Measurements from ENCODE around the gene DCLK1. TPM values are rescaled to one million over a fixed set of nuclear protein-coding genes. Genes with fewer than 3 reads are reported as not detected.

Gene DCLK1
- total RNA-seq, 1 donor from 2014 or later = 6.4 TPM

- H3K27ac Mint-ChIP-seq = no peak overlapping the region
- no peak overlapping the region for H3K4me3 ChIP-seq
Observed at GRCh38 chr13:36173571-36174322, 42.6 kb upstream of the DCLK1 start.

DNA sequence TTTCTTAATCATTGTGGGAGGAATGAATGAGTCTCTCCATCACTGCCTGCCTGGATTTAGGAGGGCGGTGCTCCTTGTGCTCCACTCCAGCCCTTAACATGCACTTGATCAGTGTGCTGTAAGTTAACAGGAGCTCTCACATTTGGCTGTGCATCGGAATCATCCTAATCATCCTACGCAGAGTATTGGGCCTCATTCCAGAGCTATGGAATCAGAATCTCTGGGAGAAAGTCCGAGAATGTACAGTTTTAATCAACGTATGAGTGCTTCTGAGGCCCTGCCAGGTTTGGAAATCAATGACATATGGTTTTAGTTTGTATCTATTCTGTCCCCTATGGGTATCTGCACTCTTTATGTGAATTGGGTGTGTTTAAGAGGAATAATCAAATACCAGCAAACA, 34.9 kb upstream of the DCLK1 start:
- no peak overlapping the region for H3K4me2 ChIP-seq
- no peak overlapping the region for H3K27ac ChIP-seq
- no peak overlapping the region for H3K4me3 Mint-ChIP-seq
- no peak overlapping the region for H3K9ac ChIP-seq
- H4K20me1 ChIP-seq (ENCODE audit: low read depth) = no peaks in the 10 kb centered on the region
- DNase-seq (ENCODE audit: low spot score) = no peak
- no peaks in the 10 kb centered on the region for H3K9me3 ChIP-seq (ENCODE audit: low read depth)
- peaks cover 6% of the 10 kb centered on the region for H3K4me1 Mint-ChIP-seq
- no peaks in the 10 kb centered on the region for H3K27me3 Mint-ChIP-seq (ENCODE audit: insufficient read depth, low read depth)
- H3K27ac Mint-ChIP-seq = no peak overlapping the region
- no peaks in the 10 kb centered on the region for H3F3A ChIP-seq (ENCODE audit: low read depth)
- no peak overlapping the region for H3K4me3 ChIP-seq
- H3K79me2 ChIP-seq (ENCODE audit: low read depth) = no peaks in the 10 kb centered on the region
- no peaks in the 10 kb centered on the region for H3K4me1 ChIP-seq
- no peaks in the 10 kb centered on the region for H3K36me3 ChIP-seq
- TF ChIP-seq EZH2phosphoT487 (IDR thresholded peaks at IDR 0.05) (no peak), EZH2 (IDR thresholded peaks at IDR 0.05) (no peak)
- TF ChIP-seq, protein P1, sequence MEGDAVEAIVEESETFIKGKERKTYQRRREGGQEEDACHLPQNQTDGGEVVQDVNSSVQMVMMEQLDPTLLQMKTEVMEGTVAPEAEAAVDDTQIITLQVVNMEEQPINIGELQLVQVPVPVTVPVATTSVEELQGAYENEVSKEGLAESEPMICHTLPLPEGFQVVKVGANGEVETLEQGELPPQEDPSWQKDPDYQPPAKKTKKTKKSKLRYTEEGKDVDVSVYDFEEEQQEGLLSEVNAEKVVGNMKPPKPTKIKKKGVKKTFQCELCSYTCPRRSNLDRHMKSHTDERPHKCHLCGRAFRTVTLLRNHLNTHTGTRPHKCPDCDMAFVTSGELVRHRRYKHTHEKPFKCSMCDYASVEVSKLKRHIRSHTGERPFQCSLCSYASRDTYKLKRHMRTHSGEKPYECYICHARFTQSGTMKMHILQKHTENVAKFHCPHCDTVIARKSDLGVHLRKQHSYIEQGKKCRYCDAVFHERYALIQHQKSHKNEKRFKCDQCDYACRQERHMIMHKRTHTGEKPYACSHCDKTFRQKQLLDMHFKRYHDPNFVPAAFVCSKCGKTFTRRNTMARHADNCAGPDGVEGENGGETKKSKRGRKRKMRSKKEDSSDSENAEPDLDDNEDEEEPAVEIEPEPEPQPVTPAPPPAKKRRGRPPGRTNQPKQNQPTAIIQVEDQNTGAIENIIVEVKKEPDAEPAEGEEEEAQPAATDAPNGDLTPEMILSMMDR (IDR thresholded peaks at IDR 0.05) = no peak
- no peaks in the 10 kb centered on the region for H3K27me3 ChIP-seq
- H3K36me3 Mint-ChIP-seq = no peaks in the 10 kb centered on the region
- no peaks in the 10 kb centered on the region for H3K9me3 Mint-ChIP-seq
- H2AFZ ChIP-seq (replicated peaks) = no peak overlapping the region

More at GRCh38 chr13:36173571-36174322, 42.6 kb upstream of the DCLK1 start:
- TF ChIP-seq EZH2phosphoT487 (IDR thresholded peaks at IDR 0.05) (no peak), EZH2 (IDR thresholded peaks at IDR 0.05) (no peak)
- TF ChIP-seq, protein P1 (IDR thresholded peaks at IDR 0.05) = no peak
- H3K27me3 ChIP-seq = no peaks in the 10 kb centered on the region
- H3F3A ChIP-seq (ENCODE audit: low read depth) = no peaks in the 10 kb centered on the region
- Mint-ChIP-seq H3K27me3 (ENCODE audit: insufficient read depth, low read depth) (no peaks in the 10 kb centered on the region), H3K9me3 (no peaks in the 10 kb centered on the region), H3K36me3 (no peaks in the 10 kb centered on the region), H3K4me3 (no peak overlapping the region), H3K4me1 (no peaks in the 10 kb centered on the region)
- H3K27ac ChIP-seq = no peak overlapping the region
- H2AFZ ChIP-seq (replicated peaks) = no peak overlapping the region
- DNase-seq (ENCODE audit: low spot score) = no peak
- no peaks in the 10 kb centered on the region for H4K20me1 ChIP-seq (ENCODE audit: low read depth)
- no peaks in the 10 kb centered on the region for H3K9me3 ChIP-seq (ENCODE audit: low read depth)
- H3K4me2 ChIP-seq = no peak overlapping the region
- H3K4me1 ChIP-seq = no peaks in the 10 kb centered on the region
- H3K9ac ChIP-seq = no peak overlapping the region
- H3K79me2 ChIP-seq (ENCODE audit: low read depth) = no peaks in the 10 kb centered on the region
- no peaks in the 10 kb centered on the region for H3K36me3 ChIP-seq

GRCh38 chr13:36163809-36164308, 32.7 kb upstream of the DCLK1 start:
- Histone ChIP-seq H3K9me3 (ENCODE audit: low read depth) (no peaks in the 10 kb centered on the region), H3K4me3 (no peak overlapping the region), H3K4me1 (no peaks in the 10 kb centered on the region), H4K20me1 (ENCODE audit: low read depth) (no peaks in the 10 kb centered on the region), H3K36me3 (no peaks in the 10 kb centered on the region), H3K27ac (no peak overlapping the region), H3F3A (ENCODE audit: low read depth) (no peaks in the 10 kb centered on the region), H3K9ac (no peak overlapping the region), H3K27me3 (no peaks in the 10 kb centered on the region), H3K79me2 (ENCODE audit: low read depth) (no peaks in the 10 kb centered on the region), H2AFZ (replicated peaks) (no peak overlapping the region), H3K4me2 (no peak overlapping the region)
- Mint-ChIP-seq H3K4me1 (peaks cover 6% of the 10 kb centered on the region), H3K27ac (no peak overlapping the region), H3K4me3 (no peak overlapping the region), H3K9me3 (no peaks in the 10 kb centered on the region), H3K36me3 (no peaks in the 10 kb centered on the region), H3K27me3 (ENCODE audit: insufficient read depth, low read depth) (no peaks in the 10 kb centered on the region)
- DNase-seq (ENCODE audit: low spot score) = no peak
- TF ChIP-seq EZH2 (IDR thresholded peaks at IDR 0.05) (no peak), EZH2phosphoT487 (IDR thresholded peaks at IDR 0.05) (no peak)
- TF ChIP-seq, protein P1 (IDR thresholded peaks at IDR 0.05) = no peak
